Cardiac septum (tissue), 1 donor: ENCODE data around the gene MOB3B. TPM values are rescaled to one million over a fixed set of nuclear protein-coding genes. Genes with fewer than 3 reads are reported as not detected.

ENCODE experiments used
- DNase-seq: peaks from one replicate; pipeline ENCODE4 v3.0.0-alpha.2; 2020; ENCODE audit warnings: low spot score
- intact Hi-C: fragments of 100-400 bp; cut with DNase I; formaldehyde crosslinking; loops from one replicate; pipeline ENCODE4 v1.14.0; 2022
- total RNA-seq: library from RNA; stranded (reverse); fragmentation: NEBNext Ultra II Directional; extraction: Animal tissue kit (Norgen Biotek cat#: 25700); gene quantifications from one replicate; pipeline ENCODE4 v1.2.1, GENCODE V29; 2021
- donor health status: DM: no; HTN: no; CAD: no.

The MOB3B gene
- total RNA-seq, 1 donor from 2014 or later: 0.51 TPM

DNA sequence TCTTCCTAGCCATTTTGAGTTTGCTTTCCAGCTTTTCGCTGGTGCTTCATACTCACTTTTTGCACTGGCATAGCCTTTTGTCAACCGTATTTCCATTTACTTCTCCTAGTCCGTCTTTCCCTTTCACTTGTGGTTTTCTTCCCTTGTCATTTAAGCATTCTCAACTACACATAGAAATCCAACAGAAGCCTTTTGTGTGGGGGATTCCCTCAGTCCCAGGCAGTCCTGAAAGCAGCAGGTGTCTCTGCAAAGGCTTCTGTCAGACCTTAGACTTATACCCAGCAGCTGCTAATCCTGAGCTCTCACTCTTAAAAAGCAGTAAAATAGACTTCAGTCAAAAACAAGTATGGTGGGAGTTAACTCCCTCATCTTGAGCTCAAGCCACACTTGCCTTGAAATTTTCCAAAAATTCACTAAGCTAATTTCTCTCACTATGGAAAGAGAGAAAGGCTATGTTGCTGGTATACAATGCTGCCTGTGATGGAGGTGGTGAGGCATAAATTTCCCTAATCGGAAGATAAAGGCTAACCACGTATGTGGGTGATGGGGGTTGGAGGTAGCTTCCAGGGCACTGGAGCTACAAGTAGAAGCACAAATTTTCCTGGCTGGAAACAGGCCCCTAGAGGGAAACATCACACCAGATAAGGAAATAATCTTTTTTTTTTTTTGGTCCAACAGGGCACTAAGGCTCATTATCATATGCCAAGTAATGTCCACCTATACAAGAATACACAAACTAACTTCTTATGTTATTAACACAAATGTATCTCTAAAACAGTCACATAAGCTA lies 40.3 kb downstream of the MOB3B start:
- intact Hi-C loops: no loop called here
- DNase-seq: no peak

DNA sequence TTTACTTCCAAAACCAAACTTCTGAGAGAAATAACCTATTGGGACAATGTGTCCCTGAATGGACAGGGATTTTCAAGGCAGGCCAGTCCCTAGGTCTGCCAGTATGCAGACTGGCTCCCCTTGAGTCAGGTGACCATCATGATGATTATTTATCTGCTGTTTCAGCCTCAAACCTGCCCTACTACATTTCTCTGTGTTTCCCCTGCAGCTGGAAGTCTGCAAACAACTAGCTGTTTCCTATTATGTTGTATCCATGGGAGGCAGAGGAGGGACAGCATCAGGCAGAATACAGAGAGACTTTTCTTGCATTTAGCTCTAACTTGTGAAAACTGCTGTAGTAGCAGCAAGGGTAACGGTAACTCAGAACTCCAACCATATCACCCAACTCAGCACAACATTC lies 41.7 kb downstream of the MOB3B start:
- DNase-seq: no peak
- intact Hi-C loops: no loop called here

DNA sequence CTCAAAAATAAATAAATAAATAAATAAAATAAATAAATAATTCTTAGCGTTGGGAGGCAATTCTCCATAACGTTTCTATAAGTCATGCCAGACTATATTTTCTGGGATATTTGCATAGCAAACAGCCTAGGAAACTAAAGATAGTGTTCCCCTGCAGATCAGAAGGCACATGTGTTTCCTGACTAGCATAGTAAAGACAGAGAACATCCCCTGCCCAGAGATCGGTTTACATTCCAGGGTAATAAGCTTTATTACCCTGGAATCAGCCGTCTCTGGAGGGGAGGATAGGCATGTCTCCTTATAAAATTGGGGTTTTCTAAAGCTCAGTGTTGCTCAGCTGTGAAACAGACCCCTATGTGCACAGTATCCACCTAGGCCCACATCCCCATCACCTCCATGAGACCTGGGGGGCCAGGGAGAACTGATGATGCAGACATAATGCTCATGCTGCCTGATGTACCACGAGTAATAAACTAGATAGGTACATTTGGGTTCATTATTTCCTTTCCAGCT lies 42.4 kb downstream of the MOB3B start:
- intact Hi-C loops: no loop called here
- DNase-seq: no peak

DNA sequence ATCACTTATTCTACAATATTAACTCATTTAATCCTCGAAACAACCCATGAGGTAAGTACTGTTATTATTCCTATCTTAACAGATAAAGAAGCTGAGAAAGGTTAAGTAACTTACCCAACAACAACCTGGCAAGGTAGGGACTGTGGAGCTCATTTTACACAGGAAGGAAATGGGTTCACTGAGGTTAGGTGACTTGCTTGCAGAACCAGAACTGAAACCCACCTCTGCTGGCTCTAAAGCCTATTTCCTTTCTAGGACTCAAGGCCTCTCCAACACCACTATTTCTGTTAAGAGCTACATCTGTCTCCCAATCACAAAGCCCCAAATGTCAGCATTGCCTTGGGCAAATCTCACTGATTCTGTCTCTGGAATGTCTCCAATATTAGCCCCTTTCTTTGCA lies 44.5 kb downstream of the MOB3B start:
- no peak for DNase-seq
- intact Hi-C loops: no loop called here

DNA sequence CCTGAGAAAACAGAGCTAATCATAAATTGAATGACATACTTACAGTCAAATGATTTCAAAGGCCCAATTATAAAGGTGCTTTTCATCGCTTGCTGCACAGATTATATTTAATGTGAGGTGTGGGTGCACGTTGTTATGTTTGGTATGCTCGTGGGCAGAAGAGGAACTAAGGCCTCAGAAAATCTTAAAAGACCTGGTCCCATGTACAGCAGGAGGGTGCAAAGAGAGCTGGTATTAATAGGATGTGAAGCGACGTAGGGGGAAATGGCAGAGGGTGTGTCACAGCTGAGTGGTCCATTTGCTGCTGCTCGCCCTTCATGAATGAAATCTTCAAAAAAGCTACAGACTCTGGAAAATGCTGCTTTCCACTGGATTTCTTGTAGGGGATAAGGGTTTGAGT lies 46.0 kb downstream of the MOB3B start:
- DNase-seq: no peak
- intact Hi-C loops: no loop called here

DNA sequence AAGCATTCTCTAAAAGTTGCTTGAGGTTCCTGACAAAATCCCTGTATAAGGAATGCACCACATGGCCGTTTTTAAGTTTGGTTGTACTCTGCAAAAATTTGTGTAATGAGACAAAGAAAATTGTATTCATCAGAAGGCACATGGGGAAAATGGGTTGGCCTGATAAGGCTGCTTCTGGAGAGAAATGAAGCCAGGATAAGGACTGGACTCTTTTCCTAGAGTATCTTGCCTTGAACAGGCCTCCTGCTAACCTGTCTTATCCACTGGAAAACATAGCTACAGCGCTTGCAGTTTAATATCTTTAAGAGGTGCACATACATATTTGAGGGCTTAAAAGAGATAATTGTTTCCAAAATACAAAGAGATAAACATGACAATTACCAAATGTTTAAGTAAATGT lies 46.9 kb downstream of the MOB3B start:
- no peak for DNase-seq
- intact Hi-C loops: no loop called here

DNA sequence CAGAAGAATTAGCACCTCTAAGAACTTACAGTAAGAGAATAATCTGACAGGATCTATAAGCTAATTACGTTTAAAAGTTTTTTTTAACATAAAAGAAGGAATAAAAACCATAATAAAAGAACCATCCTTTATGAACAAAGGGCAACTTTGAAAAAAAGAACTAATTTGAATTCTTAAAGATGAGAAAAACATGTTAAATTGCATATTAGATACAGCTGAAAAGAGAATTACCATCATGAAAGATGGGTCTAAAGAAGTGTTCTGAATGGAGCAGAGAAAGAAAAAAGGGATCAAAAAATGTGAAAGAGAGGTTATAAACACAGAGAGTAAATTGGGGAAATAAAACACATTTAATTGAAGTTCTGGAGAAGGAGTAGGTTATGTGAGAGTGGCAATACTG lies 51.3 kb downstream of the MOB3B start:
- intact Hi-C loops: loop anchor here (10.0 kb wide), 1 partner anchor 46 kb away; the partner anchor contains the start of genes IFNK and MOB3B
- DNase-seq: no peak

DNA sequence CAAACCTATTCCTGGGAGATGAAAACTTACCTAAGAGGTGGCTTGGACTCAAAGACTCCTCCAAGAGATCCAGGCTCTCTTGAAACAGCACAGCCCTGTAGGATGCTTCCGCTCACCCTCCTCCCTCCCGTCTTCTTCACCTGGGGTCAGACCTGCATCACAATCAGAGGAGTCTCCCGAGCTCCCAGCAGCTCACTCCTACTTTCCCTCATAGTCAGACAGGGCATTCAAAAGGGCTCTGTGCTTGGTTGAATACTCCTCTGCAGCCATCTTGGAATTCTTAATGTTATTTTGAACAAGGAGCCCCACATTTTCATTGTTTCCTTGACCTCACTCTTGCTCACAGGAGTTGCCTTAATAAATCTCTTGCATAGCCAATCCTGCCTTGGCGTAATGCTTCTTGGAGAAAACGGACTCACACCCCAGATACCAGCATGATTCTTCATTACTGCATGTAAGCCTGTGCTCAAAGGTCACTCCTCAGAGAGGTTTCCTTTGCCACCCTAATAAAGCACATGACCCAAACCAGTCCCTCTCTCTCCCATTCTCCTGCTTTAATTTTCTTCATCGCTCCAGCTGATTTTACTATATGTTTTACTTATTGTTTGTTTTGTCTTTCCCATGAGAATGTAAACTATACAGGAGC lies 52.6 kb downstream of the MOB3B start:
- intact Hi-C loops: loop anchor here (10.0 kb wide), 1 partner anchor 48 kb away; the partner anchor contains the start of genes IFNK and MOB3B

DNA sequence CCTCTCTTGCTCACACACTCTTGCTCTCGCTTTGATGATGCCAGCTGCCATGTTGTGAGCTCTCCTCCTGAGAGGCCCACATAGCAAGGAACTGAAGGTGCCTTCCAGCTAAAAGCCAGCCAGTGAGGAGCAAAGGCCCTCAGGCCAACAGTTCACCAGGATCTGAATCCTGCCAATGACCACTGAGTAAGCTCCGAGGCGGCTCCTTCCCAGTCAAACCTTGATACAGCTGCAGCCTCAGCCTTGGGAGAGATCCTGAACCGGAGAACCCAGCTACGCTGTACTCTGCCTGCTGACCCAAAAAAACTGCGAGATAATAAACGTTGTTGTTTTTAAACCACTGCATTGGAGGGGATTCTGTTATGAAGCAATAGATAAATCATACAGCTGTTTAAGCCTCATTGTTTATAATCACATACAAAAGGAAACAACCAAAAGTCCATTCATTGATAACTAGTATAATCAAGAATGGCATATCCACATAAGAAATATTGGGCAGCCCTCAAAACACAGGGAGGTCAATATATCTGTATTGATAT lies 54.5 kb downstream of the MOB3B start:
- DNase-seq: no peak
- intact Hi-C loops: loop anchor here (10.0 kb wide), 1 partner anchor 50 kb away; the partner anchor contains the start of genes IFNK and MOB3B

More for the DNA sequence above, 52.6 kb downstream of the MOB3B start:
- DNase-seq: no peak

DNA sequence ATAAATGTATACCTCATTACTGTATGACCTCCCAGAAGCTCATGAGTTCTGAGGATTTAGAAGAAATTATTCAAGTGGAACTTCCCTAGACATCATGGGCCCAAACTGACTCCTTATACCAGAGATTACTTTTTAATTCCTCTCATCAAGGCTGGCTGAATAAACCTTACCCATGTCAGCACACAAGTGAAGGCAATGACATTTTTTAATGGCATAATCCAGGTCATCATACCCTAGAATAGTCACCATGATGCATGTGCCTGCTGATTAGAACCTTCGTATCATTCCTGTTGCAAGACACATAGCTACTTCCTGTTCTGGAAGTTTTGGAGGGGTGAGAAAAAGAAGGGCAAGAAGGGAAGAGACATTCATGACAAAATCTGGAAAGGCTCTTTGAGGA lies 55.3 kb downstream of the MOB3B start:
- intact Hi-C loops: loop anchor here (10.0 kb wide), 1 partner anchor 50 kb away; the partner anchor contains the start of genes IFNK and MOB3B
- DNase-seq: no peak

DNA sequence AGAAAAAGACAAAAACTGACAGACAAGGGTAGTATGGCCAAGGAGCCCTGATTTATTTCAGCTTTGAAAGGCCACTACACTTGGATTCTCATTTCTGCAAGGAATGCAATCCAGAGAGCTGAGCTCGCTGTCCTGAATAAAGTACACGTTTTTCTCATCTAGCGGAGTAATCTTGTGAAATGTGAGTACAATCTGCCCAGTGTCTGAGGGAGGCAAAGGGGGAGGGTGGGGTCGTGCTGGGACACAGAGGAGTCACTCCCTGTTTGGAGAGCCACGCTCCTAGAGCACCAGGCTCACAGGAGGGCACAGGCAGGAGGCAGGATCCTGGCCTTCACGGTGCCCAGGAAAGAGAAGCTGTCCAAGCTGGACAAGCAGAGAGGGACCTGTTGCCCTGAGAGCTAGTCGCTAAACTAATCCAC lies 56.5 kb downstream of the MOB3B start:
- no peak for DNase-seq
- intact Hi-C loops: loop anchor here (10.0 kb wide), 1 partner anchor 52 kb away; the partner anchor contains the start of genes IFNK and MOB3B

DNA sequence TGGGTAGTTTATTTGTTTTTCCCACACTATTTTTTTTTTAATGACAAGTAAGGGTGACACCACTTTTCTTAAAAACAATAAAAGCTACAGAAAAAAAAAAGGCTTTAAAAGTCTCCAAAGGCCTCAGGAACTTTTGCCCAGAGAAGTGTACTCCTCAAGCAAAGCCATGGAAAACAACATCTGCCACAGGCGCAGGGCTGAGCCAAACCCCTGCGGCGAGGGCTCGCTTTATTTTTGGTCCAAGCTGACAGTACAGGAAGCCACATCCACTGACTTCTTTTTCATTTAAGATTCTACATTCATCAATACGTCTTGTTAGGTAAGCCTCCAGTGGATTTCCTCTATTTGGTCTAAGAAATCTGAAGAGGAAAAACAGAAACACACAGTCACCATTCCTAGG lies 57.4 kb downstream of the MOB3B start:
- no peak for DNase-seq

DNA sequence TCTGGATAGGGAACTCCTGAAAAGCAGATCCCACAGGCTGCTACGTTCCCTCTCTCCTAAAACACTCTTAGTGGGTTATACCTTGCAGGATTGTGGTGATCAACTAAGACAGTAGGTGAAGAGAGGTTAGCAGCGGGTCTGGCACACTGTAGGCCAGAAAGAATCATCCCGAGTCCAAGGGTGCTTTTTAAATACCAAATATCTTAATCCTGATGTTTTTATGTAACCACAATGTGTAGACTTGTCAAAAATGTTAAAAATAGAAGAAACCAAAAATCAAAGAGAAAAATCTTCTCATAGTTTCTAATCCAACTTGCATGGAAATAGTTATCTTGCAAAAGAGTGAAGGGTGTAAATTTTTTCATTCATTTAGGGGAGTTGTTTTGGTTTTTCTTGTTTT lies 57.8 kb downstream of the MOB3B start:
- DNase-seq: no peak
- intact Hi-C loops: loop anchor here (10.0 kb wide), 1 partner anchor 53 kb away; the partner anchor contains the start of genes IFNK and MOB3B

More for the DNA sequence above, 57.4 kb downstream of the MOB3B start:
- intact Hi-C loops: loop anchor here (10.0 kb wide), 1 partner anchor 53 kb away; the partner anchor contains the start of genes IFNK and MOB3B

DNA sequence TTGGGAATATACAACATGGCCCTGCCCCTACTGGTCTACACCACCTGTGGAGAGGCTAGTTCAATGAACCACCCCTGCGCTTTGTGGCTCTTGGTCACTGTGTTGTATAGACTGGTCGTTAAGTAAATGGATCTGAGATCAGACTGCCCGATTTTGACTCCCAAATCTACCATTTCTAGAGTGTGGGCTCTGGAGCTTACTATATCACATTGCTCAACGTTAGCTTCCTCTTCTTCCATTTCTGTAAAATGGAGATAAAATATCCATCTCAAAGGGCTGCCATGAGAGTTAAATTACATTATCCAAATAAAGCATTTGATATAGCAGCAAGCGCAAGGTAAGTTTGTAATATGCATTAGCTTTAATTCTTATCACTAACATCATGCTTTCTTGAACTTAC lies 58.2 kb downstream of the MOB3B start:
- intact Hi-C loops: loop anchor here (10.0 kb wide), 1 partner anchor 53 kb away; the partner anchor contains the start of genes IFNK and MOB3B
- DNase-seq: no peak

DNA sequence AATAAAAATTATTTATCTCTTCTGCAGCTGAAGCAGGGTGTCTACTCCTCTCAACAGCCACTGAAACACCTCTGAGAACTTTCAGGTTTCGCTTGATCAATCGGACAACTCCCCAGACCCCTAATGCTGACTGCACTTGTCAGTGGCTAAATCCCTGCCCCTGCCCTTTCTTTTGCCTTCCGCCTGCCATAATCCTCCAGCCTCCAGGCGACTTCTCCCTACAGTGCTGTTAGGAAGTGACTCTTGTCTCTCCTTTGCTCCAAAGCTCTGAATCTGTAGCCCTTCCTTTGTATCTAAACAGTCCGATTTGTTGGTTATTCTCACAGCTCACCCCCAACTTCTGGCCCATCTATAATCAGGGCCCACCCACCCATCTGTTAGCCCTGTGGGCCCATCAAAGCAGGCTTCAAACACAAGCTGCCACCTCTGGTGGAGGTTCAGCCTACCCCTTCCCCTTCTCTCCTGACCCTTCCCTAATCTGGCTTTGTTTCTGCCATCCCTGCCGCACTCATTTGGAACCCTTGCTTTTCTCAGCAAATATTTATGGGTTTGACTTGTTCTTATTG lies 59.2 kb downstream of the MOB3B start:
- DNase-seq: no peak
- intact Hi-C loops: loop anchor here (10.0 kb wide), 1 partner anchor 54 kb away; the partner anchor contains the start of genes IFNK and MOB3B

DNA sequence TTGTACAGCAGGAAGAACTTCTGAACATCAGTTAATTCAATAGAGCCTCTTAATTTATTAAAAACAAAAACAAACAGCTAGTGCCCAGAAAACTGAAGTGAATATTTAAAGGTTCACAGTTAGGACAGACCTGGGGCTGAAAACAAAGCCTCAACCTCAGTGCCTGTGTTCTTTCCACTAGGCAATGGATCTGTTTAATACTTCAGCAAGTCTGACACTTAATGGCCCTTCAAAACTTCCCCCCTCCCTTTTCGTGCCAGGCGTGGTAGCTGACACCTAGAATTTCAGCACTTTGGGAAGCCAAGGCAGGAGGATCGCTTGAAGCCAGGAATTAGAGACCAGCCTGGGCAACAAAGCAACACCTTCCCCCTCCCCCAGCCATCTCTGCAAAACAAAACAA lies 60.1 kb downstream of the MOB3B start:
- DNase-seq: no peak
- intact Hi-C loops: no loop called here

DNA sequence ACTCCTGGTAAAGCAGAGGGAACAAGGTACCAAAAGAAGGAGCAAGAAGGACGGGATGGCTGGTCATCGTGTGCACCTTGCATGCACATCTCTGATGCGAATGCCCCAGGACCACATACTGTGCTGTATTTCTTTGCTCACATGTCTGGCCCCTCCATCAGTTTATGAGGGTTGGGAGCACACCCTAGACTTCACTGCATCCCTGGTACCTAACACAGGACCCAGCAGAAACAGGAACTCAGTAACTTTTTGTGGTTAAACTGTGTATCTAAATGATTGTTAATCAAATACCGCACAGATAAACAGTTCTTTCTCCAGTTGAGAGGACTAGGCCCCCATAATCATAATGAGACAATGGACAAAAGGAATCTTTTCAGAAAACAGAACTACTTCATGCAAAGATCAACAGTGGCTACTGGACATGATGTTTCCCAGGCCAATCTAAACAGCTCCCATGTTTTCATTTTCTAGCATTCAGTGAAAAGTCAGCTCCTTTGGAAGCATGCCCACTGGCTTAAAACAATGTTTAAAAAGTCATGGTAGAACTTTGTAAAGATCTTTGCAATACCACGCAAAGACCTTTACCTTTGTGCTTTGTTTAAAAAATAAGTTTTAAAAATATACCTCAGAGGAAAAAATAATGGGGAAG lies 61.0 kb downstream of the MOB3B start:
- no peak for DNase-seq
- intact Hi-C loops: no loop called here

DNA sequence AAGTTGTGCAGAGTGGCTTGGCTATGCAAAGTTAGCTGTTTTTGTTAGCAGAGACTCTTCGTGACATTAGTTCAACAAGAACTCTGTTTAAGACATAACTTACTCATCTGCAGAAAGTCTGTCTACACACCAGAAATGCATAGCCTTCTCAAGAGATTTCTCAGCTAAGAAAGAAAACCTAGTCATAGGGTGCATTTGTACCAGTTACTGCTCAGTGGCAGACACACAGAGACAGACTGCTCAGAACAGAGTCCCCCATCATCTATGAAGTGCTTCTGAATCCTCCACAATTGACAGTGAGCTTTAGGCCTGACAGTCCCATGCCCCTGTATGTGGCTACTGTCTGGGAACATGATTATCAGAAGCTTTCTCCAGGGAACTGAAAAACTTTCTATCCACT lies 61.6 kb downstream of the MOB3B start:
- no peak for DNase-seq
- intact Hi-C loops: no loop called here

DNA sequence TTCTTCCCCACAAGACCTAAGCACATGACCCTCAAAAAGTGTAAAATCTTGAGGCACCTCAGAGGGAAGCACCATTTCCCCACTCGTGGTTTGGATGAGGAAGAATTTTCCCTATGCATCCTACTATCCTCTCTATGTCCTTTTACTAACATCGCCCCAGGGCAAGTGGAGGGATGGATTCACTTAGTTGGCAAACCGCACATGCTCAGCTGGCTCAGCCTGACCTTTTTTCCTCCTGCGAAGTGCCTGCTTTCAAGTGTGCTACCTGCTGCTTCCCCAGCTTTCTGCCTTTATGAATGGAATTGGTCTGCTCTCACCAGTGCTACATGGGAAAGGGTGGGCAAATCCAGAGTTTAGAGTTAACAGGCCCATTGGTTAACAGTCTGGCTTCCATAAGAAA lies 62.1 kb downstream of the MOB3B start:
- intact Hi-C loops: no loop called here

More for the DNA sequence above, 62.1 kb downstream of the MOB3B start:
- DNase-seq: no peak
